HG03039 (cell line): ENCODE measurements around the gene KRT4.

Experiments used
- ATAC-seq: cut with Tn5 transposase; IDR thresholded peaks from one replicate; pipeline ENCODE4 v1.9.1; 2021; ENCODE audit warnings: mild to moderate bottlenecking, moderate library complexity; ENCODE audit not compliant: unreplicated experiment

KRT4 gene

GRCh38 chr12:52822771-52823510 lies 9.0 kb upstream of the KRT4 start:
- no peak for ATAC-seq

- ATAC-seq: no peak
Measured at GRCh38 chr12:52821826-52822660, 8.1 kb upstream of the KRT4 start.

GRCh38 chr12:52821071-52821730 lies 7.3 kb upstream of the KRT4 start:
- ATAC-seq: no peak

- no peak for ATAC-seq
Measured at GRCh38 chr12:52820521-52820920, 6.6 kb upstream of the KRT4 start.

GRCh38 chr12:52819731-52820510 lies 6.0 kb upstream of the KRT4 start:
- no peak for ATAC-seq

- no peak for ATAC-seq
Measured at GRCh38 chr12:52818887-52819420, 5.0 kb upstream of the KRT4 start.

- ATAC-seq: no peak
Measured at GRCh38 chr12:52818388-52818787, 4.5 kb upstream of the KRT4 start.

- ATAC-seq: no peak
Measured at GRCh38 chr12:52817699-52818238, 3.9 kb upstream of the KRT4 start.

- no peak for ATAC-seq
Measured at GRCh38 chr12:52817003-52817698, 3.2 kb upstream of the KRT4 start.

- ATAC-seq: no peak
Measured at GRCh38 chr12:52815676-52816588, 2.0 kb upstream of the KRT4 start.

- ATAC-seq: no peak
Measured at GRCh38 chr12:52815161-52815560, 1.2 kb upstream of the KRT4 start.

GRCh38 chr12:52814710-52815155 lies 817 bp upstream of the KRT4 start:
- ATAC-seq: no peak

GRCh38 chr12:52813203-52813819 lies 605 bp downstream of the KRT4 start:
- no peak for ATAC-seq

- ATAC-seq: no peak
Measured at GRCh38 chr12:52812749-52813148, 1.2 kb downstream of the KRT4 start.

GRCh38 chr12:52812073-52812400 lies 1.9 kb downstream of the KRT4 start:
- ATAC-seq: no peak

GRCh38 chr12:52811191-52812072 lies 2.5 kb downstream of the KRT4 start:
- no peak for ATAC-seq

GRCh38 chr12:52810554-52810953 lies 3.4 kb downstream of the KRT4 start:
- no peak for ATAC-seq
